Activated T-helper 1 cell treated with anti-CD3 and anti-CD28 coated beads, Interleukin-12 subunit alpha, Interleukin-12 subunit beta, Interleukin-2, Interleukin-4 antibody, amounts not matched to agents 30 ng/mL and 10 ng/mL and 1 ng/mL, durations not matched to agents 14 hours and 24 hours and 36 hours (primary cell): ENCODE results near the gene PIAS2. TPM values are rescaled to one million over a fixed set of nuclear protein-coding genes. Genes with fewer than 3 reads are reported as not detected.

Source experiments
- DNase-seq: peaks from one replicate; pipeline ENCODE4 v3.0.0; 2021; ENCODE audit warnings: low spot score
- H3K27ac Mint-ChIP-seq: one replicate; pipeline ENCODE4 v1.8.0; 2021; ENCODE audit warnings: mild to moderate bottlenecking, mixed read lengths
- H3K27me3 Mint-ChIP-seq: one replicate; pipeline ENCODE4 v1.8.0; 2022; ENCODE audit warnings: mild to moderate bottlenecking, moderate library complexity, mixed read lengths; ENCODE audit not compliant: insufficient read depth
- H3K36me3 Mint-ChIP-seq: one replicate; pipeline ENCODE4 v1.8.0; 2021; ENCODE audit warnings: low read depth, mixed read lengths
- H3K4me1 Mint-ChIP-seq: one replicate; pipeline ENCODE4 v1.8.0; 2021; ENCODE audit warnings: low read depth, mixed read lengths
- H3K4me3 Mint-ChIP-seq: one replicate; pipeline ENCODE4 v1.8.0; 2021; ENCODE audit warnings: mild to moderate bottlenecking, moderate library complexity, mixed read lengths
- H3K9me3 Mint-ChIP-seq: one replicate; pipeline ENCODE4 v1.8.0; 2021; ENCODE audit warnings: mixed read lengths
- intact Hi-C: fragments of 100-400 bp; cut with micrococcal nuclease; formaldehyde crosslinking; loops from one replicate; pipeline ENCODE4 v1.15.1; 2024
- total RNA-seq: library from RNA; stranded (reverse); gene quantifications from 2 replicates; pipeline ENCODE4 v1.2.3, GENCODE V29; 2022

Gene PIAS2
- total RNA-seq, 1 donor from 2014 or later = 28.7 TPM

- Mint-ChIP-seq H3K27ac (no peak overlapping the region), H3K4me3 (no peak overlapping the region), H3K4me1 (peaks cover 5% of the 10 kb centered on the region), H3K36me3 (no peaks in the 10 kb centered on the region), H3K27me3 (peaks cover 51% of the 10 kb centered on the region), H3K9me3 (no peaks in the 10 kb centered on the region)
- intact Hi-C loops = no loop called here
- no peak for DNase-seq
These were observed 156.1 kb downstream of the PIAS2 start for GRCh38 chr18:46761059-46761769.

GRCh38 chr18:46759890-46760289 lies 157.4 kb downstream of the PIAS2 start:
- H3K36me3 Mint-ChIP-seq = no peaks in the 10 kb centered on the region
- H3K4me1 Mint-ChIP-seq = peaks cover 12% of the 10 kb centered on the region
- no peak overlapping the region for H3K27ac Mint-ChIP-seq
- no peak for DNase-seq
- H3K27me3 Mint-ChIP-seq = peaks cover 62% of the 10 kb centered on the region
- no peak overlapping the region for H3K4me3 Mint-ChIP-seq
- intact Hi-C loops = loop anchor here (5.0 kb wide), 1 partner anchor 428 kb away; a partner anchor contains a TSS
- H3K9me3 Mint-ChIP-seq = no peaks in the 10 kb centered on the region

GRCh38 chr18:46756559-46757201 lies 160.6 kb downstream of the PIAS2 start, which contains the start of gene ST8SIA5:
Gene ST8SIA5, minus strand, starts transcription at chr18:46757053. Its CDS starts 545 bp downstream, at chr18:46756508.
- Mint-ChIP-seq H3K27me3 (peaks cover 49% of the 10 kb centered on the region), H3K4me3 (peak within 1 kb of the TSS; percentile 68), H3K4me1 (peaks cover 24% of the 10 kb centered on the region), H3K36me3 (no peaks in the 10 kb centered on the region), H3K9me3 (no peaks in the 10 kb centered on the region), H3K27ac (no peak within 1 kb of the TSS)
- DNase-seq = no peak
- intact Hi-C loops = loop anchor here (2.0 to 5.0 kb wide), 3 partner anchors 160 to 498 kb away; partner anchors contain the start of genes KATNAL2 and PIAS2

GRCh38 chr18:46756025-46756558 lies 161.2 kb downstream of the PIAS2 start:
- DNase-seq = no peak
- Mint-ChIP-seq H3K4me1 (peaks cover 24% of the 10 kb centered on the region), H3K27me3 (peaks cover 49% of the 10 kb centered on the region), H3K4me3 (no peak overlapping the region), H3K27ac (no peak overlapping the region), H3K9me3 (no peaks in the 10 kb centered on the region), H3K36me3 (no peaks in the 10 kb centered on the region)
- intact Hi-C loops = loop anchor here (2.0 to 5.0 kb wide), 3 partner anchors 161 to 499 kb away; partner anchors contain the start of genes KATNAL2 and PIAS2

GRCh38 chr18:46755315-46756024 lies 161.8 kb downstream of the PIAS2 start:
- Mint-ChIP-seq H3K9me3 (no peaks in the 10 kb centered on the region), H3K36me3 (no peaks in the 10 kb centered on the region), H3K27me3 (peaks cover 51% of the 10 kb centered on the region), H3K4me3 (no peak overlapping the region), H3K4me1 (peaks cover 24% of the 10 kb centered on the region), H3K27ac (no peak overlapping the region)
- intact Hi-C loops = loop anchor here (2.0 to 5.0 kb wide), 3 partner anchors 161 to 499 kb away; partner anchors contain the start of genes KATNAL2 and PIAS2
- no peak for DNase-seq

- intact Hi-C loops = loop anchor here (5.0 kb wide), 1 partner anchor 422 kb away; a partner anchor contains a TSS
- H3K4me1 Mint-ChIP-seq = peaks cover 24% of the 10 kb centered on the region
These were observed 162.5 kb downstream of the PIAS2 start for GRCh38 chr18:46754661-46755292.

GRCh38 chr18:46754188-46754587 lies 163.1 kb downstream of the PIAS2 start:
- no peak for DNase-seq
- H3K27me3 Mint-ChIP-seq = peaks cover 40% of the 10 kb centered on the region

More at GRCh38 chr18:46754661-46755292, 162.5 kb downstream of the PIAS2 start:
- Mint-ChIP-seq H3K27ac (no peak overlapping the region), H3K4me3 (no peak overlapping the region), H3K9me3 (no peaks in the 10 kb centered on the region), H3K27me3 (peaks cover 46% of the 10 kb centered on the region), H3K36me3 (no peaks in the 10 kb centered on the region)
- no peak for DNase-seq

More at GRCh38 chr18:46754188-46754587, 163.1 kb downstream of the PIAS2 start:
- intact Hi-C loops = no loop called here
- H3K4me1 Mint-ChIP-seq = peaks cover 24% of the 10 kb centered on the region
- no peak overlapping the region for H3K4me3 Mint-ChIP-seq
- no peaks in the 10 kb centered on the region for H3K36me3 Mint-ChIP-seq
- H3K27ac Mint-ChIP-seq = no peak overlapping the region
- H3K9me3 Mint-ChIP-seq = no peaks in the 10 kb centered on the region

Other genes with a start within 250 kb of the PIAS2 start
- gene ST8SIA5, start 160.5 kb downstream of the PIAS2 start, total RNA-seq = not detected in 2 replicates
- 0.26 and 0.27 TPM in 2 replicates for gene KATNAL2, start 95 bp upstream of the PIAS2 start, total RNA-seq
- not detected in 2 replicates for gene ELOA2, start 118.1 kb upstream of the PIAS2 start, total RNA-seq
- 36.8 and 39.4 TPM in 2 replicates for gene HDHD2, start 233.0 kb upstream of the PIAS2 start, total RNA-seq